Measurements from ENCODE around the gene CCDC74A.

GRCh38 chr2:131521961-131522781 lies 5.5 kb upstream of the CCDC74A start:
- TF ChIP-seq CTCF (conservative IDR thresholded peaks at IDR 0.05; ENCODE audit: low read length): no peak
- no peak for TF ChIP-seq EZH2phosphoT487 (IDR thresholded peaks at IDR 0.05; ENCODE audit: borderline replicate concordance)
